Muscle layer of duodenum (tissue), 2 donors: ENCODE data around the gene HSPA1L.

ENCODE experiments used
- H3K27ac ChIP-seq: one replicate; pipeline ENCODE4 v1.7.0; 2013; ENCODE audit warnings: mild to moderate bottlenecking, low read length
- H3K27me3 ChIP-seq: one replicate; pipeline ENCODE4 v1.7.0; 2013; ENCODE audit warnings: low read depth, mild to moderate bottlenecking, control low read depth, low read length
- H3K36me3 ChIP-seq, 2 donors: one replicate each; pipeline ENCODE4 v1.7.0; 2013; ENCODE audit warnings: low read length in 2 of 2, control low read depth in 1 of 2, mild to moderate bottlenecking in 1 of 2; ENCODE audit not compliant: insufficient read depth in 2 of 2, control insufficient read depth in 1 of 2
- H3K4me1 ChIP-seq, 2 donors: one replicate each; pipeline ENCODE4 v1.7.0; 2013; ENCODE audit warnings: low read length in 2 of 2, mild to moderate bottlenecking in 2 of 2, control low read depth in 1 of 2, moderate library complexity in 1 of 2; ENCODE audit not compliant: insufficient read depth in 2 of 2, control insufficient read depth in 1 of 2
- H3K4me3 ChIP-seq, 2 donors: one replicate each; pipeline ENCODE4 v1.7.0; 2013; ENCODE audit warnings: low read length in 2 of 2, low read depth in 1 of 2, mild to moderate bottlenecking in 1 of 2
- H3K9me3 ChIP-seq, 2 donors: one replicate each; pipeline ENCODE4 v1.7.0; 2013; ENCODE audit warnings: low read length in 2 of 2, control low read depth in 1 of 2, mild to moderate bottlenecking in 1 of 2; ENCODE audit not compliant: control insufficient read depth in 1 of 2
- donor health status: healthy.

HSPA1L gene

GRCh38 chr6:31768363-31769257 is 46.5 kb downstream of the HSPA1L start:
- Histone ChIP-seq H3K27ac (no peak overlapping the region), H3K27me3 (no peaks in the 10 kb centered on the region), H3K36me3 (no peaks in the 10 kb centered on the region), H3K9me3 (no peaks in the 10 kb centered on the region), H3K4me1 (peaks cover 0 to 7% of the 10 kb centered on the region in 2 donors), H3K4me3 (no peak overlapping the region)

DNA sequence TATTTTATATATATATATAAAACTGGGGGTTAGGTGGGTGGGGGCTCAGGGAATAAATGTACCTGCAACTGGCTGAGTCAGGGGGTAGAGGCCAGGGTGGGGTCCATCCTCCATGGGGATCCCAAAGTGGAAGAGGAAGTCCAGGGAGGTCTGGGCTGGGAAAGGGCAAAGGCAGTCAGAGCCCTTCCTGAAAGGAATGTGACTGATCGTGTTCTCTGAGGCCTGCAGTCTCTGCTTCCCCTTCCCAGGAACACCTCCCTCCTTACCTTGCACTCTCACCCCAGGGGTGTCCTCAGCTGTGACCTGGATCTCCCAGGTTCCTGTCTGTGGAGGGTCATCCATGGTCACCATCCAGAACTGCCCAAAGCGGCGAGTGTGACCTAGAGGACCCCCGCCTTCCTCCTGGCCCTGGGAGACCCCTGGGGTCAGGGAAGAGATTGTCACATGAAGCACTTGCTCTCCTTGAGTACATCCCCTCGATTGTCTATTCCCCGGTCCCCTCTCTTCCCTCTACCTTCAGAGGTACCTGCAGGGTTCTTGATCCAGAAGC is 47.9 kb downstream of the HSPA1L start:
- Histone ChIP-seq H3K27me3 (no peaks in the 10 kb centered on the region), H3K36me3 (no peaks in the 10 kb centered on the region), H3K9me3 (no peaks in the 10 kb centered on the region), H3K27ac (no peak overlapping the region), H3K4me3 (no peak overlapping the region), H3K4me1 (peaks cover 0 to 10% of the 10 kb centered on the region in 2 donors)

GRCh38 chr6:31765910-31766794 is 48.9 kb downstream of the HSPA1L start:
- no peaks in the 10 kb centered on the region for H3K27me3 ChIP-seq
- H3K4me1 ChIP-seq: peaks cover 0 to 10% of the 10 kb centered on the region in 2 donors
- no peaks in the 10 kb centered on the region for H3K36me3 ChIP-seq
- peak overlapping the region; percentile 15 to 48 for H3K4me3 ChIP-seq
- H3K27ac ChIP-seq: no peak overlapping the region
- H3K9me3 ChIP-seq: no peaks in the 10 kb centered on the region

DNA sequence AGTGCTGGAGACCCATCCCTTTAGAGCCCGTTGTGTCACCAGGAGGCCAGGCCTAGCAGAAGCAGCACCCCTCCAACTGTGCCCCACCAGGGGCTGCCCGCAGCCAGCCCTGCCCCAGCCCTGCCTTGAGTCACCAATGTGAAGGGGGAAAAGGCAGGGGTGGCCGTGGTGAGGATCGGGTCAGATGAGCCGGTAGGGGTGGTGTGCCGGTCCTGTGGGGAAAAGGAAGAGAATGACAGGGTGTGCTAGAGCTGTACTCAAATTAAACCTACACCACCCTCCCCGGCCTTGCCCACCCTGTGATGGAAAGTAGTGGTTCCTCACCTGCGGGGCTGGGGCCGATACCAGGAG is 49.5 kb downstream of the HSPA1L start:
- H3K27ac ChIP-seq: no peak overlapping the region
- H3K4me3 ChIP-seq: peak overlapping the region in 1 of 2 donors; percentile 48
- H3K9me3 ChIP-seq: no peaks in the 10 kb centered on the region
- H3K4me1 ChIP-seq: peaks cover 0 to 10% of the 10 kb centered on the region in 2 donors
- H3K36me3 ChIP-seq: no peaks in the 10 kb centered on the region
- H3K27me3 ChIP-seq: no peaks in the 10 kb centered on the region

- Histone ChIP-seq H3K27me3 (no peaks in the 10 kb centered on the region), H3K4me1 (peaks cover 0 to 10% of the 10 kb centered on the region in 2 donors), H3K27ac (no peak overlapping the region), H3K4me3 (no peak overlapping the region), H3K36me3 (no peaks in the 10 kb centered on the region), H3K9me3 (no peaks in the 10 kb centered on the region)
These were observed 50.9 kb downstream of the HSPA1L start for GRCh38 chr6:31764198-31764597.

GRCh38 chr6:31763619-31763940 is 51.5 kb downstream of the HSPA1L start:
- Histone ChIP-seq H3K27me3 (no peaks in the 10 kb centered on the region), H3K27ac (no peak overlapping the region), H3K4me1 (peaks cover 0 to 10% of the 10 kb centered on the region in 2 donors), H3K36me3 (no peaks in the 10 kb centered on the region), H3K4me3 (no peak overlapping the region), H3K9me3 (no peaks in the 10 kb centered on the region)

DNA sequence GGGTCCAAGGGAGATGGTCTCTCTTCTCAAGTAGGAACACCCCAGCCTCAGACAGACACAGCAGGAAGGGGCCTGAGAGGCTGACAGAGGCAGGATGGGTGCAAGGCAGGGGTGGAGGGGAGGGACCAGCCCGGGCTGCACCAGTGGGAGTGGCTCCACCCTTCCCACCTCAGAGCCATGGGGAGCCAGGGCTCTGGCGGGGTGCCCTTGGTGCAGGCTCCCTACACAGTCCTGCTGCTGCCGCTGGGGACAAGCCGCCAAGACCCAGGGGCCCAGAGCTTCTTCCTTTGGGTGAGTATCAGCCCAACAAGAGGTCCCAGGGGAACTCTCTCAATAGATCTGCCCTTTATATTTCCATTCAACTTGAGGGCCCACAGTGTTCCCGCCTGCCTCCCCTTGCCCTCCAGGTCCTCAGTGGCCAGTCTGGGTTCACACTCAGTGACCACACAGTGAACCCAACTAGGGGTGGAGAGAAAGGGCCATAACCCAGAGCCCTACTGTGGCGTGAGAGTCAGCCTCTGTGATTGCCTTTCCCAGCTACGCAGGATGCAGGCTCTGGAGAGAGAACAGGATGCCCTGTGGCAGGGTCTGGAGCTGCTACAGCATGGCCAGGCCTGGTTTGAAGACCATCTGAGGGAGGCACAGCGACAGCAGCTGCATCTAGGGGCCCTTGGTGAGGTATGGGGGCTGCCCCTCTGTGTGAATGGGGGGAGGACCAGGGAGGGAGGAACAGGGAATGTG is 52.0 kb downstream of the HSPA1L start:
- no peaks in the 10 kb centered on the region for H3K9me3 ChIP-seq
- H3K27ac ChIP-seq: no peak overlapping the region
- no peak overlapping the region for H3K4me3 ChIP-seq
- H3K36me3 ChIP-seq: no peaks in the 10 kb centered on the region
- H3K4me1 ChIP-seq: peaks cover 0 to 10% of the 10 kb centered on the region in 2 donors
- no peaks in the 10 kb centered on the region for H3K27me3 ChIP-seq

GRCh38 chr6:31762356-31762755 is 52.7 kb downstream of the HSPA1L start, which contains the start of gene SAPCD1:
Gene SAPCD1, plus strand, starts transcription at chr6:31762656. Its CDS starts 399 bp downstream, at chr6:31763055.
- Histone ChIP-seq H3K9me3 (no peaks in the 10 kb centered on the region), H3K4me1 (peaks cover 0 to 10% of the 10 kb centered on the region in 2 donors), H3K27me3 (no peaks in the 10 kb centered on the region), H3K36me3 (no peaks in the 10 kb centered on the region), H3K27ac (no peak within 1 kb of the TSS), H3K4me3 (no peak within 1 kb of the TSS)

DNA sequence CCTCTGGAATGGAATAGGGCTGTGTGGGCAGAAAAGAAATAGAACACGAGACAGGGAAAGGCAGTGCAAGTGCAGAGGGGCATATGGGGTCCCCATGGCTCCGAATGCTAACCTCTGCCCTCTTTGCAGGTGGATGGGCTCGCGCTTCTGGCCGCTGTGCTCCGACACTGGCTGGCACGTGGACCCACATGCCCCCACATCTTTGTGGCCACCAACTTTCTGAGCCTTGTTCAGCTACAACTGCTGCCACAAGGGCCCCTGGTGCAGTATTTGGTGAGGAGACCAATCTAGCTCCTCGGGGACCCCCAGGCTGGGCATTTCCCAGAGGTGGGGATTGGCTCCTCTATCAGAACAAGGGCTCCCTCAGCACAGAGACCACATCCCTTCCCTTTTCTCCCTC is 53.7 kb downstream of the HSPA1L start:
- H3K4me1 ChIP-seq: peaks cover 0 to 10% of the 10 kb centered on the region in 2 donors
- no peaks in the 10 kb centered on the region for H3K9me3 ChIP-seq
- H3K36me3 ChIP-seq: no peaks in the 10 kb centered on the region

GRCh38 chr6:31760790-31761189 is 54.3 kb downstream of the HSPA1L start:
- Histone ChIP-seq H3K27ac (no peak overlapping the region), H3K4me1 (peaks cover 0 to 7% of the 10 kb centered on the region in 2 donors), H3K27me3 (no peaks in the 10 kb centered on the region), H3K36me3 (no peaks in the 10 kb centered on the region), H3K9me3 (no peaks in the 10 kb centered on the region), H3K4me3 (no peak overlapping the region)

More for the DNA sequence above, 53.7 kb downstream of the HSPA1L start:
- Histone ChIP-seq H3K27ac (no peak overlapping the region), H3K27me3 (no peaks in the 10 kb centered on the region), H3K4me3 (no peak overlapping the region)
